NCI-H345 (cell line): ENCODE results near the gene NEURL2.
"Not testable (repeated sequence)": the region's sequence is repeated elsewhere in the genome, so short reads cannot be mapped to it uniquely, and the experiment has no call there.

Experiments
- DNase-seq: peaks from one replicate; lab custom pipeline; 2025; lab: John Stamatoyannopoulos, UW

NEURL2 gene

DNA sequence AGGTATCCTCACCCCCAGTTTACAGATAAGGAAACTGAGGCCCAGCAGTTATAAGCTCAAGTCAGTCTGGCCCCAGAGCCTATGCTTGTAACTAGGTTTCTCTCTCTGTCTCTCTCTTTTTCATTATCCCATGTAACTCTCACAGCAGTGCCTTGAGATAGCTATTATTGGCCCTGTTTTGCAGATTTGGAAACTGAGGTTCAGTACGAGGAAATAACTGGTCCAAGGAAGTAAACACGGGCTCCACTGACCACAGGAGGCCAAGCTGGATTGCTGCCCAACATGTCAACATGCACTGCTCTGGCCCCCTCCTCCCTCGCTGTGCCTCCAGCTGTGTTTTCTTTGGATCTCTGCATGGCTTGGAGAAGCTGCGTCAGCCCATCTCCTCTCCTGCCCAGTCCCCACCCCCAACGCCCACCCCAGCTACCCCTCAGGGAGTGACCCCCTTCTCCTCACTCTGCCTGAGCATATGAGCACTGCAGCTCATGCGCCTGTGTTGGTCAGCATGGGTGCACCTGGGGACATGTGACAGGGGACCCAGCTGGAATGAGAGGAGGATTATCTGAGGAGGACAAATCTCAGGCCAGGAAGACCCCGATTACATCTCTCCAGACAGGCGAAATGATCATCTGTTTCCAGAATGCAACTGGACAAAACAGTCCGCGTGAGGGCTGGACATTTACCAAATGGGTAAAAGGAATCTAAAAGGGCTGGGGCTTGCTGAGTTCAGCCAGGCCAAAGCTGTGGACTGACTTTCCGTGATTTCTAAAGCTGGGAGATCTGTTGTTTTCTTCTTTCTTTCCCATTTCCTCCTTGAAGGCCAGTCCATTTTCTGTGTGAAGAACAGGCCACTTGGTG lies 28.8 kb upstream of the NEURL2 start:
- DNase-seq, result no peak

DNA sequence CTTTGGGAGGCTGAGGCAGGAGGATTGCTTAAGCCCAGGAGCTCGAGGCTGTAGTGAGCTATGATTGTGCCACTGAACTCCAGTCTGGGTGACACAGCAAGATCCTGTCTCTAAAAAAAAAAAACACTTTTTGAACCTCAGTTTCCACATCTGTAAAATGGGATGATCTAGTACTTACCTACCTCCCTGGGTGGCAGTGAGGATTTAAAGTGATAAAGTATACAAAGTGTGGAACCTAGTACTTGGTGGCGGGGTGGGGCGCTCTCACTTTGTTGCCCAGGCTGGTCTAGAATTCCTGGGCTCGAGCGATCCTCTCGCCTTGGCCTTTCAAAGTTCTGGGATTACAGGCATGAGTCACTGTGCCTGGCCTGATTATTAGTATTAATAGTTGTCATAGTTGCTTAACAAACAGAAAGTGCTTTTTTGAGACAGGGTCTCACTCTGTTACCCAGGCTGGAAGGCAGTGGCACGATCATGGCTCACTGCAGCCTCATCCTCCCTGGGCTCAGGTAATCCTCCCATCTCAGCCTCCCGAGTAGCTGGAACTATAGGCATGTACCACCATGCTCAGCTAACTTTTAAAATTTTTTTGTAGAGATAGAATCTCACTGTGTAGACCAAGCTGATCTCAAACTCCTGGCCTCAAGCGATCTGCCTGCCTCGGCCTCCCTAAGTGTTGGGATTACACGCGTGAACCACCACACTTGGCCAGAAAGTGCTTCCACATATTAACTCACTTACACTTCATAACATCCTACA lies 27.9 kb upstream of the NEURL2 start:
- no peak for DNase-seq

DNA sequence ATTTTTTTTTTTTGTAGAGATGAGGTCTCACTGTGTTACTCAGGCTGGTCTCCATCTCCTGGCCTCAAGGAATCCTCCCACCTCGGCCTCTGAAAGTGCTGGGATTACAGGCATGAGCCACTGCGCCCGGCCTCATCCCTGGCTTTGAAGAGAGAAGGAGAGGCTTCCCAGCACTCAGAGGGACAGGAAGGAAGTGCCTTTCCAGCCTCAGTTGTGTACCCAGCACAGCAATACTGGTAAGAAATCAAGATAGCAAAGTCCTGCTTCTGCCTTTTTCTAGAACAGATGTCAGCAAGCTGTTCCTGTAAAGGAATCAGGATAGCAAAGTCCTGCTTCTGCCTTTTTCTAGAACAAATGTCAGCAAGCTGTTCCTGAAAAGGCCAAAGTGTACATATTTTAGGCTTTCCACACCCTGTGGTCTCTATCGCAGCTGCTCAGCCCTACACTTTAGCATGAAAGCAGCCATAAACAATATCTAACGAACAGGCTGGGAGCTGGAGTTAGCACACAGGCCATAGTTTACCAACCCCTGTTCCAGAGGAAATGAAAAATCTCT lies 27.3 kb upstream of the NEURL2 start:
- DNase-seq, result no peak

DNA sequence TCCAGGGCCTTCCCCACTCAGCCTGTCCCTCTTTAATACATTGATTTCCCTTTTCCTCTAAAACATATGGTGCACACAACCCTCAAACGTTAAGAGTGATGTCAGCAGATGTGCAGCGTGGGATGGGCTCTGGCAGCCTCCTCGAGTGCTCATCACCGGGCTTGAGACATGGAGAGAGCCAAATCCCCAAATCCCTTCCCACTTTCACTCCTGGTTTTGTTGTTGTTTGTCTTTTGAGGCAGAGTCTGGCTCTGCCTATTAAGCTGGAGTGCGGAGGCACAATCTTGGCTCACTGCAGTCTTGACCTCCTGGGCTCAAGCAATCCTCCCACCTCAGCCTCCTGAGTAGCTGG lies 26.8 kb upstream of the NEURL2 start:
- DNase-seq, result no peak

DNA sequence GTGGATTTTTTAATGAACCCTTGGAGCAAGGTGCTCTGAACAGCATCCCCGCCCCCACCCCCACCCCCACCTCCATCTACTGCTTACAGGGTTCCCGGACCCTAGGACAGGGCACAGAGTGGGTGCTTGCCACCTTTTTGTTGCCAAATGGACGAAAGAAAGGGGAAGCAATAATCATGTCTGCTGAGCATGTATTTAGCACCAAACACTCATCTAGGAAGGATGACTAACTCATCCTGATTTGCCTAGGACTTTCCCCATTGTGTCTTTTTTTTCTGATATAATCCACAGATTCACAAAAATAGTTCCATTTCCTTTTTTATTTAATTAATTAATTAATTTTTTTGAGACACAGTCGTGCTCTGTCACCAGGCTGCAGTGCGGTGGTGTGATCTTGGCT lies 22.1 kb upstream of the NEURL2 start:
- DNase-seq, result no peak

DNA sequence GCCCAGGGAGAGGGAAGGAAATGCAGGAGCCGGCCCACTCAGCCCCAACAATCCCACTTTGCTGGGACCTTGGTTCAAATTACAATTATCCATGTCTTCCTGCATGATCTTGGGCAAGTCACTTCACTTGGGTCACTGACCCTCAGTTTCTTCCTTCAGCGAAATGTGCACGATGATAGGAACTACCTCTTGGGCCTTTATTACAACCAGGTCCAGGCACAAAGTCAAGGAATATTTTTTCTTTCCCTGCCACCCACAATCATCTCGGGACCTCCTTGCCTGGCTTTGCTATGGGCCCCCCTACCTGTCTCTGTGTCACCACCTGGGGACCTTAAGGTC lies 21.3 kb upstream of the NEURL2 start:
- no peak for DNase-seq

DNA sequence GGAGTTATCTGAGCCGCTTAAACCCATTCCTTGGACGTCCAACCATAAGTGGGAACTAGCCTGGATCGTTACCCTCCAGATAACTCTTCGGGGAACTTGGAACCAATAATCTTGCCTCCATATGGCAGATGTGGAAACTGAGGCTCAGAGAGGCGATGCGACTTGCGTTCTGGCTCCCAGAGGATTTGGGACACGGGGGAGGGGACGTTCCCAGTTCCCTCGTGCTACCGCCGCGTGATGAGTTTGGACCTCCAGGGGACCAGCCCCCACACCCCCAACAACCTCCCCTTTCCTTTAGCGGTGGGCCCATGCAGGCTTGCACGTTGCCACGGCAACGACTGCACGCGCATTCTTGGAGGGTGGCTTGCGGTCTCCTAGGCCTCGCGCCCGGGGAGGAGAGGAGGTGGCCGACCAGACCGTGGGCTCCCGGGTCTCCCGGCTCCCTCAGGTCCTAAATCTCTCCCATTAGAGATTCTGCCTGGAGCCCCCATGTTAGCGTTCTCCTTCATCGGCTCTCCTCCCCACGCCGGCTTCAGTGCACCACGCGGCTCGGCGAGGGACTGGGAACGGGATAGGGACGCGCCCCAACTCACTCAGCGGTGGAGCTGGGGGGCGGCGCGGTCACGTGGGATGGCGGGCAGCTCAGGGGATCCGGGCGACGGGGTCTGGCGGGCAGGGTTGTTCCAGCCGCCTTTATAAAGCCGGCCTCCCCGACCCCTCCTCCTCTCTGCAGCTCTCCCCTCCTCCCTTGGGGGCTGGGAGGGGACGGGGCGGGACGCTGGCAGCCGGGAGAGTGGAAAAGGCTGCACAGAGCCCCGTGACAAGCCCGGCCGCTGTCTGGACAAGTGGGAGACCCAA lies 20.7 kb upstream of the NEURL2 start, which contains the start of gene PLTP:
PLTP (minus strand) TSS at position 670 of the 858 bp plus-strand sequence. CDS start 703 bp downstream, outside the sequence.
- peak; percentile 48 for DNase-seq

DNA sequence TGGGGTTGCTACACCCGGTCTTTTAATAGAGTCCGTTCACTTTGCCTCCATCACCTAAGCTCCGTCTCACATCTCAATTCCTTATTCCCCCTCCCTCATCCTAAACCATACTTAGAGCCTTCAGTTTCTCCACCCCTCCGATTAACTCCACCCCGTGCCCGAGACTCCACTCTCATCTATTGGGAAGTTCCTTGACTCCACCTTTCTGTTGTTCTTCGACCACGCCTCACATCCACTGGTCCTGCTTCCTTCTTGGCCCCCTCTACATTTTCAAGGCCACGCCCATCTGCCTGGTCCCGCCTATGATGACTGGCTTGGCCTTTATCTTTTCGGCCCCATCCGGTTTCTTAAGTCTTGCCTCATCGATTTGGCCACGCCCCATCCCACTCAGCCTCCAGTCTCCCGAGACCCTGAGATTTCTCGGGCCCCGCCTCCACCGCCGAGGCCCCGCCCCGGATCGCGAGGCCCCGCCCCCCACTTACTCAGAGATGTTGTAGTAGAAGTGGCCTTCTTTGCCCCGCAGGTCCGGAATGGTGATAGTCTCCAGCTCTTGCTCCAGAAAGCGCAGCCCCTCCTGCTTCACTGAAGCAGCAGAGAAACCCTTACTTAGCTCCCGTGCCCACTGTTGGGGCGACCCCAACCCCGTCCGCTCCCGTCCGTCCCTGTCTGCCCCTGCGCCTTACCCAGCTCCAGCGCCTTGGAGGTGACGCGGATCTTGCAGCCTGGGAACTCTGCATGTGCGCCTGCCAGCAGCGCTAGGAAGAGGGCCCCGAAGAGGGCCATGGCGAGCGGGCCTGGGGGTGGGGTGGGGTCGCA lies 19.9 kb upstream of the NEURL2 start:
- DNase-seq, result peak; percentile 89

DNA sequence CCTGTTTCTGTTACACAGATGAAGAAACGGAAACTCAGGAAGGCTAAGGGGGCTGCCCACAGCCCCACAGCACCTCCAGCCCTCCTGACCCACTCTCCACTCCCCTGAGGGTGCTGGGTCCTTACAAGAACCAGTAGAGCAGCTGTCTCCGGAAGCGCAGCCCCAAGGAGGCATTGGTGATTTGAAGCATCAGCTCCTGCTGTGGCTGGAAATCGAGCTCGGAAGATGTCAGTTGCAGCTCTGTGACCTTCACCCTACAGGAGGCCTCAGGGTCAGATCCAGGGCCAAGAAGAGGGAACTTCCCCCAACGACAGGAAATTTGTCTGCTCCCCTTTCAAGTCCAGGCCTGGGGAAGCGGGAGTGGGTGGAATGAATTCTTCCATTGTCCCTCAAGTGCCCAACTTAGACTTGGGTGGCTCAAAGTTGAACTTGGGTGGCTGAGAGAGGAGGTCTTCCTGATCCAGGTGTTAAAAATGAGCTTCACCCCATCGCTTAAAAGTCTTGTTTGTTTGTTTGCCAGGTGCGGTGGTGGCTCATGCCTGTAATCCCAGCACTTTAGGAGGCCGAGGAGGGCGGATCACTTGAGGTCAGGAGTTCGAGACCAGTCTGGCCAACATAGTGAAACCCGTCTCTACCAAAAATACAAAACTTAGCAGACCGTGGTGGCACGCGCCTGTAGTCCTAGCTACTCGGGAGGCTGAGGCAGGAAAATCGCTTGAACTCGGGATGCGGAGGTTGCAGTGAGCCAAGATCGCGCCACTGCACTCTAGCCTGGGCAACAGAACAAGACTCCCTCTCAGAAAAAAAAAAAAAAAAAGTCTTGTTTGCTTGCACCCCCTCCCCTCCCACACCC lies 19.0 kb upstream of the NEURL2 start:
- DNase-seq, result no peak

DNA sequence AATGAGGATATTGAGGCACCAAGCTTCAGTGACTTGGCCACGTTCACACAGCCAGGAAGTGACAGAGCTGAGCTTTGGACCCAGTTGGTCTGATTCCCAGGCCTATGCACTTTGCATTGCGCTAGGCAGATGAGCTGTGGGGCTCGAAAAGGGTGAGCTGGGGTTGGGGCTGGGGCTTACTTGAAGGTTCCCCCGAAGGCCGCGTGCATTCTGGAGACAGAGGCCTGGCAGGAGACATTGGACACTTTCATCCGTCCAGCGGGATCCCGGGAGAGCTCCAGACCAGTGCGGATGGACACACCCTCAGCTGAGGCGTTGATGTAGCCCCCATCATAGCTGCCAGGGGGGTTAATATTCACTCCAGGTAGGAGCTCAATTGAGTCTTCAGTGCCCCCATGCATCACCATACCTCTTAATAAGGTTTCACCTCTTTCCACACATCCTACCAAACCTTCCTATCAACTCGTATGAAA lies 18.4 kb upstream of the NEURL2 start:
- DNase-seq, result no peak

DNA sequence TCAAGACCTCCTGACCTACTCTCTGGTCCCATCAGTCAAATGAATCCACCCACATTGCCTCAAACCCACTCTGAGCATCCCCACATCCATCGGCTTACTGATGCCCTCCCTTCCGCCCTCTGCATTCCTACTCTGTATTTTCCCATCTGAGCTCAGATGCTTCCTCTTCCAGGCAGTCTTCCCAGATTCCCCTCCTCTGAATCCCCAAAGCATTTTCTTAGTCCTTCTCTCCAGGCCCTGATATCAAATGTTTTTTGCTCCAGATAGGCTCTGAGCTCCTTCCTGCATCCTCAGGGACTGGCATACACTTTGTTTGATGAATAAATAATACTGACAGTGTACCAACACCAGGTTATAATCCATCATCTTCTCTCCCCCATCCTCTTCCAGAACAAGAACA lies 17.1 kb upstream of the NEURL2 start:
- no peak for DNase-seq

DNA sequence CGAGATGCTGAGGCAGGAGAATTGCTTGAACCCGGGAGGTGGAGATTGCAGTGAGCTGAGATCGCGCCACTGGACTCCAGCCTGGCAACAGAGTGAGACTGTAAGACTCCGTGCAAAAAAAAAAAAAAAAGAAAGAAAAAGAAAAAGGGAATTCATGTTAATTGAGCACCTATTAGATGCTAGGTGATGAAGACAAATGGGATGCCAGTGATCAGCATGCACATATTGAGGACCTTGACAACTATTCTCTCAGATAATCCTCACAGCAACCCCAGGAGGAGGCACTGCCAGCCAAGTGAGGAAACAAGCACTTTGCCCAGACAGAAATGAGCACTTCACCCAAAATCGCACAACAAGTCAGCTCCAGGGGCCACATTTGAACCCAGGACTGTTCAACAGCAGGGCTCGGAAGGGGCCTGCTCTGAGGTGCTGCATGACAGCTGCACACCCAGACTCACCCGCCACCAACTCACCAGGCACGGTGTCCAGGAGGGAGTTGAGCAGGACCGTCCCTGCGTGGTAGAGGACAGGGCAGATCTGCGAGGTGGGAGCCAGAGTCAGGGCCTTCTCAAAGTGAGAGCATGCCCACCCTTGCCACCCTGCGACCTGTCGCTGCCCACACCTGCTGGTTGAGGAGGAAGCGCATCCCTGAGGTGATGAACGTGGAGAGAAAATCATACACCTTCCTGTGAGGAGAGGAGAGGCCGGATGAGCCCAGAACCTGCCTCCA lies 16.4 kb upstream of the NEURL2 start:
- DNase-seq, result no peak

DNA sequence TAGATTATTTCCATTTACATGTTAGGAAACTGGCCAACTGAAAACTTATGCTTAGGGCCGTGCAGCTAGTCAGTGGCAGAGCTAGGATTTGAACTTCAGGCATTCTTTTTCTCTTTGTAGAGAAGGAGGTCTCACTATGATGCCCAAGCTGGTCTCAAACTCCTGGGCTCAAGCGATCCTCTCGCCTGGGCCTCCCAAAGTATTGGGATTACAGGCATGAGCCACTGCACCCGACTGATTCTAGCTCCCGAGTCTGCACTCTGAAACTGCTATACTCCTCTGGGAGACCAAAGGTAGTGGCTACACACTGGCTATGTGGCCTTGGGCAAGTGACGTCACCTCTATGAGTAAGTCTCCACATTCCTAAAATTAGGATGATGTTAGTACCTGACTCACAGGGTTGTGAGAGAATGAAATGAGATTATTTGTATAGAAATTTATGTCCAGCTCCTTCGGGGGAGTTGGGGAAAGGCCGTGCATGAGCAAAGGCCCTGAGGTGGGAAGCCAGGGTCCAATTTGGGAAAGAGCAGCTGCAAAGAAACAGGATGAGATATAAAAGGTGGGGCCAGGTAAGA lies 14.6 kb upstream of the NEURL2 start:
- no peak for DNase-seq

DNA sequence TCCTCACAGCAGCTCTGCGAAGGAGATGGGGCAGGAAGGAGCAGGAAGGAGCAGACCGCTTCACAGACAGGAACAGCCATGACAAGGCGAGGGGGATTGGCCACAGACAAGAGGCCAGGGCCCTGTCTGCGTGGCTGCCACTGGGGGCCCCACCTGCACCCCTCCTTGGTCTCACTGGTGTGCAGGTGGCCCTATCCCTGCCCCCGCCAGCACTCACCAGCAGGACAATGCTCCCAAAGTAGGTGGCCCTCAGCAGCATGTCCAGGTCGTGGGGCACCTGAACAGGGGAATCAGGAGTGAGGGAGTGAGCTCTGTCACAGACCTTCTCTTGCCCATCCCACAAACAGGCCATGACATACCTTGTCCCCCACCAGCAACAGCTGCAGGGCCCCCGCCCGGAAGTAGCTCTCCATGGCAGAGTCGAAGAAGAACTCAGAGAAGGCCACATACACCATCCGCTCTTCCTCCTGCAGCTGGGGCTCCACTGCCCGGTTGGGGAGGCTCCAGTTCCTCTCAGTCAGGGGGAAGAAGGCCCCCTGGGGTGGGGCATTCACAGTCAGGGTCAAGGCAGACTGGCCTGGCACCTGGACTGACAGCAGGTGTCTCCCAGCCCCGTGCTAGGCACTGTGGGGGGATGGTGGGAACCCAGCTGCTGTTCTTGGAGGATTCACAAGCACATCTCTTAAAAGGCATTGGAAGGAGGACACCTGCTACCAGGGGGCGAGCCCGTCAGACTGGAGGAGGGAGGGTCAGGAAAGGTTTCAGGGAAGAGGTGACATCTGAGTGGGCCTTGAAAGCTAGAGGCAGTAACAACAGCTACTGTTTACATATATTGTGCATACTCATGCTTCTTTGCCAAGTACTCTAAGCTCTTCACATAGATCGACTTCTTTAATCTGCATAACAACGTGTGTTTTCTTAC lies 13.8 kb upstream of the NEURL2 start:
- no peak for DNase-seq

DNA sequence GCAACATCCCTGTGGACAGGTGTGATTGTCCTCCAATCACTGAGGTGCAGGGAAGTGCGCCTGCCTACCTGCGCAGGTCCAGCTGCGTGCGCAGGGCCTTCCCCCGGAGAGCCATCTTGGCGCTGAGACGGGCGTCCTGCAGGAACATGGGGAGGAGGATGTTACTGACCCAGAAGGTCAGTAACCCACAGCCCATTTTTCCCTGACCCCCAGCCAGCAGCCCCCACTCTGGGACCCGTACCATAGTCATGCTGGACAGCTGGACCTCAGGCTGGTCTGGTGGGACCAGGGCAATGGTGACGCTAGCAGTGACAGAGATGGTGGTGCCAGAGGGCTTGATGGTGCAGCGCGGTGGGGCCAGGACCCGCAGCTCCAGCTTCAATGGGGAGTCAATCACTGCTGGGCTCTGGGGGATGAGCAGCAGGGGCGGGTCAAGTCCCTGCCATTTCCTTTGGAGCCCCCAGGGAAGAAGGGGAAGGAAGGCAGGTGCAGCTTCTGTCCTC lies 11.2 kb upstream of the NEURL2 start:
- no peak for DNase-seq

DNA sequence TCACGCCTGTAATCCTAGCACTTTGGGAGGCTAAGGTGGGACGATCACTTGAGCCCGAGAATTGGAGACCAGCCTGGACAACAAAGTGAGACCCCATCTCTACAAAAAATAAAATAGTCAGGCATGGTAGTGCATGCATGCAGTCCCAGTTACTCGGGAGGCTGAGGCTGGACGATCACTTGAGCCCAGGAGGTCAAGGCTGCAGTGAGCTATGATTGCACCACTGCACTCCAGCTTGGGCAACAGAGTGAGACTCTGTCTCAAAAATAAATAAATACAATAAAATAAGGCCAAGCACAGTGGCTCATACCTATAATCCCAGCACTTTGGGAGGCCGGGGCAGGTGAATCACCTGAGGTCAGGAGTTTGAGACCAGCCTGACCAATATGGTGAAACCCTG lies 10.3 kb upstream of the NEURL2 start:
- not testable (repeated sequence) for DNase-seq

DNA sequence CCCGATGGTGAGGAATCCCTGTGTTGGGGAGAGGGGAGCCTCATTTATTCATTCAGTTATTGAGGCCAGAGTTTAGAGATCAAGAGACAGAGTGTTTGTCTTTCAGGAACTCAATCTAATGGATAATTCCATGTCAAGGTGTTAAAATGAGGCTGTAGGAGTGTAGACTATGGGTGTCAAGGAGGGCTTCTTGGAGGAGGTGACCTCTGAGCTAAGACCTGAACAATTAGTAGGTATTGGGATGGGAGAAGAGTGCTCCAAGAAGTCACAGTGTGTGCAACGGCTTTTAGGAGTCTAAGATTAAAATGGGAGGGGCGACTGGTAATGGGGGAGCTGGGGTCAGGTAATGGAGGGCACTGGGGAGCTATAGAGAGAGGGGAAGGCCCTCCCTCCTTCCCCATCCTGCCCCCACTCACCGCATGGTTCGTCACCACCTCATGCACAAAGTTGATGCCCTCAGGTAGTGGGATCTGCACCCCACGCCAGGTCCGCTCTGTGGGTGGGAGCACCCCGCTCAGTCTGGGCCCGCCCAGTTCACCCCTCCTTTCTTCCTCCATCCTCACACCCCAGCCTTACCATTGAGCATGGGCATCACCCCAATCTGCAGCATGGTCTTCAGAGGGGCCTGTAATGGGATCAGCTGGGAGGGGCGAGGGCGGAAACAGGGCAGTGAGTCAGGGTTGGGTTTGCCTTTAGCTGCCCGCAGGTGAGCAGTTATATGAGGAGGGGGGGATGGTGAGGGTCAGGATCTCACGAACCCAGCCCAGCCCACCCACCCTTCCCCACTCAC lies 8.2 kb upstream of the NEURL2 start:
- DNase-seq, result no peak
